HuH-7.5 (cell line): ENCODE results near the gene C3orf80.
A peak's percentile ranks its signal among the peaks of the same experiment; 100 is the strongest.
"Not testable (repeated sequence)": the region's sequence is repeated elsewhere in the genome, so short reads cannot be mapped to it uniquely, and the experiment has no call there.

ENCODE experiments used
- DNase-seq: peaks from one replicate; pipeline ENCODE4 v3.0.0; 2011; ENCODE audit warnings: low spot score

The C3orf80 gene

GRCh38 chr3:160213191-160213590 is 12.0 kb upstream of the C3orf80 start:
- DNase-seq, result no peak

GRCh38 chr3:160217675-160218074 is 7.5 kb upstream of the C3orf80 start:
- DNase-seq, result no peak

- no peak for DNase-seq
Observed at GRCh38 chr3:160218136-160218535, 7.1 kb upstream of the C3orf80 start.

GRCh38 chr3:160220038-160220437 is 5.2 kb upstream of the C3orf80 start:
- DNase-seq, result no peak

- DNase-seq, result no peak
Observed at GRCh38 chr3:160221019-160221418, 4.2 kb upstream of the C3orf80 start.

GRCh38 chr3:160224256-160224655 is 966 bp upstream of the C3orf80 start:
- no peak for DNase-seq

GRCh38 chr3:160224811-160225175 is 429 bp upstream of the C3orf80 start:
- no peak for DNase-seq

GRCh38 chr3:160226026-160226907 is 1.0 kb downstream of the C3orf80 start:
- DNase-seq, result peak; percentile 32

- no peak for DNase-seq
Observed at GRCh38 chr3:160227419-160227818, 2.2 kb downstream of the C3orf80 start.

GRCh38 chr3:160232014-160232413 is 6.8 kb downstream of the C3orf80 start:
- no peak for DNase-seq

- not testable (repeated sequence) for DNase-seq
Observed at GRCh38 chr3:160240719-160241118, 15.5 kb downstream of the C3orf80 start.

- DNase-seq, result no peak
Observed at GRCh38 chr3:160245261-160245800, 20.1 kb downstream of the C3orf80 start.

- no peak for DNase-seq
Observed at GRCh38 chr3:160247766-160248165, 22.5 kb downstream of the C3orf80 start.

GRCh38 chr3:160253298-160253697 is 28.1 kb downstream of the C3orf80 start:
- no peak for DNase-seq

GRCh38 chr3:160257606-160258005 is 32.4 kb downstream of the C3orf80 start:
- no peak for DNase-seq

- DNase-seq, result no peak
Observed at GRCh38 chr3:160259589-160259988, 34.4 kb downstream of the C3orf80 start.

GRCh38 chr3:160260587-160261270 is 35.5 kb downstream of the C3orf80 start:
- DNase-seq, result no peak

- no peak for DNase-seq
Observed at GRCh38 chr3:160265088-160265487, 39.9 kb downstream of the C3orf80 start.
